HepG2 (cell line): ENCODE data around the gene LYRM4. TPM values are rescaled to one million over a fixed set of nuclear protein-coding genes. Genes with fewer than 3 reads are reported as not detected.
A peak's percentile ranks its signal among the peaks of the same experiment; 100 is the strongest.

Experiments
- AGO1 ChIP-seq: fragments of 200-400 bp; formaldehyde crosslinking; IDR thresholded peaks from 2 replicates; pipeline ENCODE4 v1.6.1; 2017; ENCODE audit warnings: mild to moderate bottlenecking, low read depth, low read length, moderate library complexity; ENCODE audit not compliant: poor library complexity, severe bottlenecking
- ARID4A ChIP-seq: sonication (generic); formaldehyde crosslinking; IDR thresholded peaks from 2 replicates; pipeline ENCODE4 v1.5.0; 2020; ENCODE audit warnings: mild to moderate bottlenecking, missing genetic modification reagents, borderline replicate concordance
- ATM ChIP-seq: fragments of 450-650 bp; IDR thresholded peaks from 2 replicates; pipeline ENCODE4 v1.7.1; 2017; ENCODE audit warnings: mild to moderate bottlenecking, borderline replicate concordance
- DRAP1 ChIP-seq: IDR thresholded peaks from 2 replicates; pipeline ENCODE4 v1.6.1; 2016; ENCODE audit warnings: missing genetic modification reagents, missing compliant biosample characterization
- HOMEZ ChIP-seq: IDR thresholded peaks from 2 replicates; pipeline ENCODE4 v1.6.1; 2016; ENCODE audit warnings: low read depth
- MNT ChIP-seq: fragments of 450-650 bp; IDR thresholded peaks from 2 replicates; pipeline ENCODE4 v1.6.1; 2016
- PATZ1 ChIP-seq: sonication (generic); formaldehyde crosslinking; IDR thresholded peaks from 2 replicates; pipeline ENCODE4 v1.4.0; 2020; ENCODE audit warnings: missing genetic modification reagents
- PPARG ChIP-seq: conservative IDR thresholded peaks from 2 replicates; pipeline ENCODE4 v1.6.1; 2016; ENCODE audit warnings: missing biosample characterization, missing genetic modification reagents
- RXRB ChIP-seq: IDR thresholded peaks from 2 replicates; pipeline ENCODE4 v1.6.1; 2016; ENCODE audit warnings: borderline replicate concordance, missing genetic modification reagents, missing compliant biosample characterization
- SAP130 ChIP-seq: IDR thresholded peaks from 2 replicates; pipeline ENCODE4 v1.6.1; 2016; ENCODE audit warnings: low read depth
- TFE3 ChIP-seq: IDR thresholded peaks from 2 replicates; pipeline ENCODE4 v1.6.1; 2016
- TGIF2 ChIP-seq: IDR thresholded peaks from 2 replicates; pipeline ENCODE4 v1.6.1; 2016; ENCODE audit warnings: control low read depth, missing compliant biosample characterization
- ZC3H4 ChIP-seq: sonication (generic); formaldehyde crosslinking; IDR thresholded peaks from 2 replicates; pipeline ENCODE4 v1.4.0; 2020; ENCODE audit warnings: missing genetic modification reagents, borderline replicate concordance
- ZEB1 ChIP-seq: IDR thresholded peaks from 2 replicates; pipeline ENCODE4 v1.6.1; 2012; ENCODE audit warnings: mild to moderate bottlenecking, low read depth, inconsistent platforms; ENCODE audit not compliant: insufficient replicate concordance
- ZNF414 ChIP-seq: sonication (generic); formaldehyde crosslinking; IDR thresholded peaks from 2 replicates; pipeline ENCODE4 v1.5.0; 2020; ENCODE audit warnings: missing genetic modification reagents
- ZNF891 ChIP-seq: sonication (generic); formaldehyde crosslinking; IDR thresholded peaks from 2 replicates; pipeline ENCODE4 v1.5.0; 2020; ENCODE audit warnings: mild to moderate bottlenecking, missing genetic modification reagents
- polyA plus RNA-seq, 8 experiments: library from polyadenylated mRNA; depleted of rRNA in 3 of 8; stranded (reverse) in 7 of 8; unstranded in 1 of 8; fragments of >200 nt; fragmentation: Illumina TruSeq in 4 of 8; extraction: Trizol in 4 of 8; gene quantifications; 2 replicates each; pipeline versions ENCODE4 v1.2.1 to v1.2.3, GENCODE V29; 2011 to 2016; ENCODE audit warnings: low read depth in 4 of 8, missing spikeins in 1 of 8, mixed read lengths in 1 of 8; ENCODE audit not compliant: insufficient read depth in 1 of 8
- total RNA-seq, 5 experiments: library from RNA; depleted of rRNA; stranded (reverse); fragments of >200 nt; fragmentation: Illumina TruSeq; extraction: Trizol; gene quantifications; 2 replicates each; pipeline ENCODE4 v1.2.3, GENCODE V29; 2016; ENCODE audit warnings: low read depth in 1 of 5

The LYRM4 gene
- total and polyA plus RNA-seq, 2 of the 13 experiments (the other 11 are each of a cell fraction or from before 2014, with no cell fraction given), result 64.6 to 67.5 TPM

GRCh38 chr6:5080574-5080973 is 180.2 kb downstream of the LYRM4 start (continued):
- TF ChIP-seq ARID4A (CRISPR knock-in tag), result peak; percentile 53; the same call in 1 of the 2 replicates
- peak; percentile 57; the same call in 1 of the 2 replicates for TF ChIP-seq TGIF2 (CRISPR knock-in tag)
- TF ChIP-seq PATZ1 (CRISPR knock-in tag), result 0 out of 2 replicates have a peak, but pooled peaks have one; percentile 17
- TF ChIP-seq ZEB1, result no peak
- TF ChIP-seq RXRB (CRISPR knock-in tag), result peak; percentile 27; the same call in 1 of the 2 replicates
- TF ChIP-seq ZNF891 (CRISPR knock-in tag), result no peak
- peak; percentile 80 for TF ChIP-seq SAP130 (CRISPR knock-in tag)
- TF ChIP-seq PPARG, result peak; percentile 37; the same call in 1 of the 2 replicates
- no peak for TF ChIP-seq MNT
- TF ChIP-seq HOMEZ (CRISPR knock-in tag), result 0 out of 2 replicates have a peak, but pooled peaks have one; percentile 37
- TF ChIP-seq ZNF414 (CRISPR knock-in tag), result peak; percentile 80; the same call in 1 of the 2 replicates
- peak; percentile 34; the same call in 1 of the 2 replicates for TF ChIP-seq DRAP1 (CRISPR knock-in tag)
- TF ChIP-seq ZC3H4, result no peak
- TF ChIP-seq AGO1, result no peak
- TF ChIP-seq ATM, result no peak
- TF ChIP-seq TFE3 (CRISPR knock-in tag), result peak; percentile 71; the same call in 1 of the 2 replicates
